Measurements from ENCODE around the gene KCNN4. TPM values are rescaled to one million over a fixed set of nuclear protein-coding genes. Genes with fewer than 3 reads are reported as not detected.

KCNN4 gene
- total RNA-seq, 3 donors from 2014 or later (not counting 1 experiment from before 2014, with no cell fraction given): 0.72 to 7.1 (median 1.4) TPM

- no peak overlapping the region for H3K4me3 ChIP-seq (ENCODE audit: low read length)
- Mint-ChIP-seq H3K4me3 (no peak overlapping the region), H3K9me3 (no peaks in the 10 kb centered on the region), H3K27ac (no peak overlapping the region), H3K27me3 (ENCODE audit: low read depth in 2 of 2) (peaks cover 23 to 35% of the 10 kb centered on the region in 2 donors), H3K4me1 (peaks cover 0 to 6% of the 10 kb centered on the region in 2 donors), H3K36me3 (no peaks in the 10 kb centered on the region)
- H3K4me1 ChIP-seq (ENCODE audit: control insufficient read depth, insufficient read depth, low read length): peaks cover 20% of the 10 kb centered on the region
- 31% methylated on average over 10 of the region's 10 CpGs for WGBS (ENCODE audit: insufficient coverage)
- no peaks in the 10 kb centered on the region for H3K36me3 ChIP-seq (ENCODE audit: control insufficient read depth, insufficient read depth, low read length)
- DNase-seq: peak in 1 of 2 donors; percentile 85
- H3K27me3 ChIP-seq (ENCODE audit: control insufficient read depth, insufficient read depth, low read length): no peaks in the 10 kb centered on the region
- peak; percentile 78 to 90 (median 85) for ATAC-seq
- H3K9me3 ChIP-seq (ENCODE audit: control insufficient read depth, insufficient read depth, low read length): no peaks in the 10 kb centered on the region
- peak overlapping the region; percentile 49 for H3K27ac ChIP-seq (ENCODE audit: low read length)
- TF ChIP-seq CTCF (IDR thresholded peaks at IDR 0.05): peak; percentile 92
- intact Hi-C loops (cut with micrococcal nuclease): loop anchor here (1.0 kb wide), 3 partner anchors 40 to 338 kb away; no protein-coding TSS in a partner anchor
These were observed 4.4 kb upstream of the KCNN4 start for GRCh38 chr19:43784981-43785808.

GRCh38 chr19:43784241-43784980 is 3.6 kb upstream of the KCNN4 start:
- no peak for TF ChIP-seq CTCF (IDR thresholded peaks at IDR 0.05)
- no peak overlapping the region for H3K4me3 ChIP-seq (ENCODE audit: low read length)

GRCh38 chr19:43783636-43784035 is 2.9 kb upstream of the KCNN4 start:
- Mint-ChIP-seq H3K27me3 (ENCODE audit: low read depth in 2 of 2) (peaks cover 32 to 33% of the 10 kb centered on the region in 2 donors), H3K4me1 (peaks cover 0 to 15% of the 10 kb centered on the region in 2 donors), H3K27ac (no peak overlapping the region), H3K9me3 (no peaks in the 10 kb centered on the region), H3K36me3 (no peaks in the 10 kb centered on the region), H3K4me3 (no peak overlapping the region)
- Histone ChIP-seq H3K9me3 (ENCODE audit: control insufficient read depth, insufficient read depth, low read length) (no peaks in the 10 kb centered on the region), H3K27ac (ENCODE audit: low read length) (peak overlapping the region; percentile 55), H3K4me1 (ENCODE audit: control insufficient read depth, insufficient read depth, low read length) (peaks cover 32% of the 10 kb centered on the region), H3K27me3 (ENCODE audit: control insufficient read depth, insufficient read depth, low read length) (no peaks in the 10 kb centered on the region), H3K4me3 (ENCODE audit: low read length) (no peak overlapping the region), H3K36me3 (ENCODE audit: control insufficient read depth, insufficient read depth, low read length) (no peaks in the 10 kb centered on the region)
- TF ChIP-seq CTCF (IDR thresholded peaks at IDR 0.05): no peak
- no peak for ATAC-seq
- no peak for DNase-seq
- intact Hi-C loops (cut with micrococcal nuclease): no loop called here
- WGBS (ENCODE audit: insufficient coverage): 90% methylated on average over 8 of the region's 8 CpGs

More at GRCh38 chr19:43784241-43784980, 3.6 kb upstream of the KCNN4 start:
- H3K4me1 ChIP-seq (ENCODE audit: control insufficient read depth, insufficient read depth, low read length): peaks cover 24% of the 10 kb centered on the region
- no peaks in the 10 kb centered on the region for H3K9me3 Mint-ChIP-seq
- H3K27ac Mint-ChIP-seq: no peak overlapping the region
- peak in 1 of 2 donors; percentile 63 for DNase-seq
- H3K27me3 Mint-ChIP-seq (ENCODE audit: low read depth in 2 of 2): peaks cover 27 to 35% of the 10 kb centered on the region in 2 donors
- no peaks in the 10 kb centered on the region for H3K9me3 ChIP-seq (ENCODE audit: control insufficient read depth, insufficient read depth, low read length)
- H3K36me3 ChIP-seq (ENCODE audit: control insufficient read depth, insufficient read depth, low read length): no peaks in the 10 kb centered on the region
- intact Hi-C loops (cut with micrococcal nuclease): no loop called here
- ATAC-seq: no peak
- H3K36me3 Mint-ChIP-seq: no peaks in the 10 kb centered on the region
- 63% methylated on average over 4 of the region's 4 CpGs for WGBS (ENCODE audit: insufficient coverage)
- peak overlapping the region; percentile 55 for H3K27ac ChIP-seq (ENCODE audit: low read length)
- no peaks in the 10 kb centered on the region for H3K27me3 ChIP-seq (ENCODE audit: control insufficient read depth, insufficient read depth, low read length)
- H3K4me3 Mint-ChIP-seq: no peak overlapping the region
- H3K4me1 Mint-ChIP-seq: peaks cover 0 to 10% of the 10 kb centered on the region in 2 donors
